ENCODE measurements around the gene ERC1. TPM values are rescaled to one million over a fixed set of nuclear protein-coding genes. Genes with fewer than 3 reads are reported as not detected.
A peak's percentile ranks its signal among the peaks of the same experiment; 100 is the strongest.

ERC1 gene
- total and polyA plus RNA-seq, 9 of the 15 experiments (the other 6 are each of a cell fraction or from before 2014, with no cell fraction given), result 0.74 to 11.8 (median 4.8) TPM

DNA sequence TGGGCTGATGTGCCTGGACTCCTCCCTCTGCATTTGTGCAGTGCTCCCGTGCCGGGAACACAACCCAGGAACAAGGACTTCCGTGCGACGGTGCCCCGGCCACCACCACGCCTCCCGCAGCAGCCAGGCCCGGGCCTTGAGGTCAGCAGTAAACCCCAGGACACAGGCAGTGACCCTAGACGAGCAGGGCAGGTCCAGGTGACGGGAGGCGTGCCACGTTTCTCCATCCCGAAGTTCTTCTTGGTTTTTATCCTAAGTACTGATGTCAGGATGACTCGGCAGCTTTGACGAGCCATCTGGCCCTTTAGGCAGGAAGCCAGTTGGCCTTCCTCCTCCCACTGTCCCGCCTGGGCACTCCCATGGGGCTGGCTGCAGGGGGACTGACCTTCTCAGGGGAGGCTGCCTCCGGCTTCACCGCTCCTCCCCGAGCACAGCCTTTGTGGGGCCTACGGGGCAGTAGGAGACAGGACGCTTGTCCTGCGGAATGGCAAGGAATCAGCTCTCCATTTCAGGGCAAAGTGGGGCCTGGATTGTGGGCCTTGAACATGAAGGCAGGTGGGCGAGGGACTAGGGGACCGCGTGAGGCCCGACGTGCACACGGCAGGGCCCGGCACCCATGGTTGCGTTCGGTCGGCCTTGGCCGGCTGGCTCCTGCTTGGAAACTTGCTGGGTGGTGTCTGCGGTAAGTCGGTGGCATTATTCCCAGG is 509.2 kb downstream of the ERC1 start (continued):
- TF ChIP-seq MYC (IDR thresholded peaks at IDR 0.05; ENCODE audit: low read depth, low read length), result peak; percentile 32; the same call in 1 of the 2 replicates
- no peak for TF ChIP-seq MYC (CRISPR knock-in tag; IDR thresholded peaks at IDR 0.05; ENCODE audit: borderline replicate concordance, low read depth)
- no peak for TF ChIP-seq ZFP30 (CRISPR knock-in tag; IDR thresholded peaks at IDR 0.05; ENCODE audit: borderline replicate concordance)
- peak; percentile 63; the same call in 1 of the 2 replicates for TF ChIP-seq PHF8 (IDR thresholded peaks at IDR 0.05; ENCODE audit: borderline replicate concordance, low read length)
- TF ChIP-seq, protein P1, sequence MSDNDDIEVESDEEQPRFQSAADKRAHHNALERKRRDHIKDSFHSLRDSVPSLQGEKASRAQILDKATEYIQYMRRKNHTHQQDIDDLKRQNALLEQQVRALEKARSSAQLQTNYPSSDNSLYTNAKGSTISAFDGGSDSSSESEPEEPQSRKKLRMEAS (CRISPR knock-in tag; IDR thresholded peaks at IDR 0.05), result peak; percentile 75; the same call in 1 of the 2 replicates
- peak; percentile 60; the same call in 1 of the 2 replicates for TF ChIP-seq NFRKB (IDR thresholded peaks at IDR 0.05; ENCODE audit: low read depth)
- no peak for TF ChIP-seq MTA2 (IDR thresholded peaks at IDR 0.05; ENCODE audit: low read depth)
- TF ChIP-seq TCF3 (CRISPR knock-in tag; IDR thresholded peaks at IDR 0.05), result peak; percentile 60
- TF ChIP-seq NCOR1 (IDR thresholded peaks at IDR 0.05), result peak; percentile 50; the same call in 1 of the 2 replicates
- TF ChIP-seq SMARCE1 (IDR thresholded peaks at IDR 0.05), result peak; percentile 49; the same call in 1 of the 2 replicates
- TF ChIP-seq ZNF184 (CRISPR knock-in tag; IDR thresholded peaks at IDR 0.05), result no peak
- peak; percentile 71; the same call in 1 of the 2 replicates for TF ChIP-seq SOX6 (IDR thresholded peaks at IDR 0.05)
- TF ChIP-seq ZFP36 (IDR thresholded peaks at IDR 0.05; ENCODE audit: low read depth, low read length, partially characterized antibody), result no peak
- 0 out of 2 replicates have a peak, but pooled peaks have one; percentile 56 for TF ChIP-seq NBN (IDR thresholded peaks at IDR 0.05; ENCODE audit: low read depth)
- peak; percentile 65 for TF ChIP-seq SUPT5H (IDR thresholded peaks at IDR 0.05)
- TF ChIP-seq, protein P2, sequence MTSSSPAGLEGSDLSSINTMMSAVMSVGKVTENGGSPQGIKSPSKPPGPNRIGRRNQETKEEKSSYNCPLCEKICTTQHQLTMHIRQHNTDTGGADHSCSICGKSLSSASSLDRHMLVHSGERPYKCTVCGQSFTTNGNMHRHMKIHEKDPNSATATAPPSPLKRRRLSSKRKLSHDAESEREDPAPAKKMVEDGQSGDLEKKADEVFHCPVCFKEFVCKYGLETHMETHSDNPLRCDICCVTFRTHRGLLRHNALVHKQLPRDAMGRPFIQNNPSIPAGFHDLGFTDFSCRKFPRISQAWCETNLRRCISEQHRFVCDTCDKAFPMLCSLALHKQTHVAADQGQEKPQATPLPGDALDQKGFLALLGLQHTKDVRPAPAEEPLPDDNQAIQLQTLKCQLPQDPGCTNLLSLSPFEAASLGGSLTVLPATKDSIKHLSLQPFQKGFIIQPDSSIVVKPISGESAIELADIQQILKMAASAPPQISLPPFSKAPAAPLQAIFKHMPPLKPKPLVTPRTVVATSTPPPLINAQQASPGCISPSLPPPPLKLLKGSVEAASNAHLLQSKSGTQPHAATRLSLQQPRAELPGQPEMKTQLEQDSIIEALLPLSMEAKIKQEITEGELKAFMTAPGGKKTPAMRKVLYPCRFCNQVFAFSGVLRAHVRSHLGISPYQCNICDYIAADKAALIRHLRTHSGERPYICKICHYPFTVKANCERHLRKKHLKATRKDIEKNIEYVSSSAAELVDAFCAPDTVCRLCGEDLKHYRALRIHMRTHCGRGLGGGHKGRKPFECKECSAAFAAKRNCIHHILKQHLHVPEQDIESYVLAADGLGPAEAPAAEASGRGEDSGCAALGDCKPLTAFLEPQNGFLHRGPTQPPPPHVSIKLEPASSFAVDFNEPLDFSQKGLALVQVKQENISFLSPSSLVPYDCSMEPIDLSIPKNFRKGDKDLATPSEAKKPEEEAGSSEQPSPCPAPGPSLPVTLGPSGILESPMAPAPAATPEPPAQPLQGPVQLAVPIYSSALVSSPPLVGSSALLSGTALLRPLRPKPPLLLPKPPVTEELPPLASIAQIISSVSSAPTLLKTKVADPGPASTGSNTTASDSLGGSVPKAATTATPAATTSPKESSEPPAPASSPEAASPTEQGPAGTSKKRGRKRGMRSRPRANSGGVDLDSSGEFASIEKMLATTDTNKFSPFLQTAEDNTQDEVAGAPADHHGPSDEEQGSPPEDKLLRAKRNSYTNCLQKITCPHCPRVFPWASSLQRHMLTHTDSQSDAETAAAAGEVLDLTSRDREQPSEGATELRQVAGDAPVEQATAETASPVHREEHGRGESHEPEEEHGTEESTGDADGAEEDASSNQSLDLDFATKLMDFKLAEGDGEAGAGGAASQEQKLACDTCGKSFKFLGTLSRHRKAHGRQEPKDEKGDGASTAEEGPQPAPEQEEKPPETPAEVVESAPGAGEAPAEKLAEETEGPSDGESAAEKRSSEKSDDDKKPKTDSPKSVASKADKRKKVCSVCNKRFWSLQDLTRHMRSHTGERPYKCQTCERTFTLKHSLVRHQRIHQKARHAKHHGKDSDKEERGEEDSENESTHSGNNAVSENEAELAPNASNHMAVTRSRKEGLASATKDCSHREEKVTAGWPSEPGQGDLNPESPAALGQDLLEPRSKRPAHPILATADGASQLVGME (CRISPR knock-in tag; IDR thresholded peaks at IDR 0.05), result 0 out of 2 replicates have a peak, but pooled peaks have one; percentile 14
- TF ChIP-seq, protein P3, sequence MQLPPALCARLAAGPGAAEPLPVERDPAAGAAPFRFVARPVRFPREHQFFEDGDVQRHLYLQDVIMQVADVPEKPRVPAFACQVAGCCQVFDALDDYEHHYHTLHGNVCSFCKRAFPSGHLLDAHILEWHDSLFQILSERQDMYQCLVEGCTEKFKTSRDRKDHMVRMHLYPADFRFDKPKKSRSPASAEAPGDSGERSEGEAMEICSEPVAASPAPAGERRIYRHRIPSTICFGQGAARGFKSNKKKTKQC (CRISPR knock-in tag; IDR thresholded peaks at IDR 0.05), result 0 out of 2 replicates have a peak, but pooled peaks have one; percentile 1
- peak; percentile 55; the same call in 1 of the 2 replicates for TF ChIP-seq SMARCA4 (IDR thresholded peaks at IDR 0.05)
- TF ChIP-seq HMGN3 (IDR thresholded peaks at IDR 0.05; ENCODE audit: borderline replicate concordance, extremely low read depth, insufficient read length, low read depth, low read length), result peak; percentile 51
- peak; percentile 93 for TF ChIP-seq CTBP1 (IDR thresholded peaks at IDR 0.05; ENCODE audit: borderline replicate concordance)
- TF ChIP-seq CBFA2T2 (conservative IDR thresholded peaks at IDR 0.05), result peak; percentile 65

Data from K562 (cell line).